Measurements from ENCODE around the gene PLEKHM3.
A peak's percentile ranks its signal among the peaks of the same experiment; 100 is the strongest.

The PLEKHM3 gene

DNA sequence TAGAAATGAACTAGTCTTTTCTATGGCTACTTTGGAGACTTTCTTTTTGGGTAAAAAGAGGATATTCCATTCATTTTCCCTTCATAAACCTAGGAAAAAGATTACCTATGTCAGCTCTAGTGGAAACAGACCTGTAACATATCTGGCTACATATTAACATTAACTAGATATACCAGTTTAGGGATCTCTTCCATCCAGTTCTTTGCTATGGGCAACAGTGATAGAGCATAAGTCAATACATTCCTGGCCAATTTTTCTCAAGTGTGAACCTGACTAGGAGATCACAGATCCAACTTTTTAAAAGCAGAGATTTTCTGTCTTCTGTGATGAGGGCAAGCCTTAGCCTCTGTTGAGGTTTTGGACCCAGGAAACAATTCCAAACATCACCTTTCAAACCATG, 34.5 kb downstream of the PLEKHM3 start:
- DNase-seq (ENCODE audit: low spot score) = no peak

DNA sequence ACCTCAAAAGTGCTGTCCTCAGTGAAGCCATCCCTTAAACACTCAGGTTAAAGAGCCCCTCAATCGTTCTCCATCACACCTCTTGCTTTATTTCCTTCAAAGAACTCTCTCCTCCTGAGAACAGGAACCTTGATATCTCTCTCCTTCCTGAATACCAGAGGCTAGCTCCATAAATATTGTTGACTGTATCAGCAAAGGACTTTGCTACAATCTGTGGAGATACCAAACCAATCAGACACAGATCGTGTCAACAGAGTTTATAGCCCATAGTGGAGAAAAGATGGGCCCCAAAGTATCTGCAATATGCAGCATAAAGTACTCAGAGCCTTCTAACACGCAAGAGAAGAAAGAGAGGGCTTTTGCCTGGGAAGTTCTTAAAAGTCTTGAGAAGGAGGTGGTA, 36.4 kb downstream of the PLEKHM3 start:
- DNase-seq (ENCODE audit: low spot score) = no peak

DNA sequence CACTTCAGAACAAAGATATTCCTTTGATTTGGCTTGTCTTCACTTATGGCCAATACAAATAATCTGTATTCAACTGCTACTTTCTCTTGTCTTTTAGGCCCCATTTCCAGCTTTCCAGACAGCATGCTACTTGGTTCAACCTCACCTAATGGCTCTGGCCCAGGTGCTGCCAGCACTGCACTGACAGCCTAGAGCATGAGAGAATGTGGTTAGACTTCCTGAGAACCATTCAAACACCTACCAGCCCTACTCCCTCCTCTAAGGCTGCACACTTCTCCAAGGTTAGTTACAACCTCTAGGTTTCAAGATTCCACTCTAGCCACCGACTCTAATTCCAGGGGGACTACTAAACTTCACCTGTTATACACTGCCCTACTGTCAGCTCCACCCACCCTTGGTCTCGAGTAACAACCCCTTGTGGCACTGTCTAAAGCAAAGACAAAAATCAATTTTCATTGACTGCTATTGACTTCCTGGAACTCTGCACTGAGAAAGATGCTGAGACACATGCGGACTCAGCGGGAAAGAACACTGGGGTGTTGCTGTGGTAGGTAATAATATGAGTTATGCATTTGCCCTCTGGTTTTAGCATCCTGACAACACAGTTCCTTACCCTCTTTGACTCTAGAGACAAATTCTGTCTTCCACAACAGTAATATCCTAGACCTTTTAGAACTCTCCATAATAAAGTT, 38.2 kb downstream of the PLEKHM3 start:
- DNase-seq (ENCODE audit: low spot score) = no peak

DNA sequence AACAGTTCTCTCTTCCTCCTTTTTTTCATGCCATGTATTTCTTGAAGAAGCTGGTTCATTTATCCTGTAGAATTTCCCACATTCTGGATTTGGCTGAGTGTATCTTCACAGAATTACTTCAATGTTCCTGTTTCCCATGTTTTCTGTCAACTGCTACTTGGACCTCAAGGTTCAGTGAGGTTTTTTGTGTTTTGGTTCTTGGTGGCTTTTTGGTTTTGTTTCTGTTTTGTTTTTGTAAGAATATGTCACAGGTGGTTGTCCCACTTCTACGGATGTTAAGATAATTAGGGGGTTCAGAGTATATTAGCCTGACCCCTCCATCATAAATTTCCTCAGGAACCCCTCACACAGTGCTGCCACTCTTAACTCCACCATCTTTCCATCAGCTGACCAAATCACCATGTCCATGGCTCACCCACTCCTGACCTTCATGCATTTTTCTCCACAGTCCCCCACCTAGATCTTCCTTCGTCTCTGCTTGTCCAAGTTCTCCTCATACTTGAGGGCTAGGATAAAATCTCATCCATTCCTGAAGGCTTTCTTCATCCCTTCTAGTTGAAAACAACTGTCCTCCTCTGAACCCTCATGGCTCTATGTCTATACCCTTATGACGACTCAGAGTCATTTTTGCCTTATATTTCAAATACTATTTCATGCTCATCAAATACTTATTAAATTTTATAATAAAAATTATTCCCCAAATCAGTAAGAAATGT, 40.4 kb downstream of the PLEKHM3 start:
- DNase-seq (ENCODE audit: low spot score) = no peak

DNA sequence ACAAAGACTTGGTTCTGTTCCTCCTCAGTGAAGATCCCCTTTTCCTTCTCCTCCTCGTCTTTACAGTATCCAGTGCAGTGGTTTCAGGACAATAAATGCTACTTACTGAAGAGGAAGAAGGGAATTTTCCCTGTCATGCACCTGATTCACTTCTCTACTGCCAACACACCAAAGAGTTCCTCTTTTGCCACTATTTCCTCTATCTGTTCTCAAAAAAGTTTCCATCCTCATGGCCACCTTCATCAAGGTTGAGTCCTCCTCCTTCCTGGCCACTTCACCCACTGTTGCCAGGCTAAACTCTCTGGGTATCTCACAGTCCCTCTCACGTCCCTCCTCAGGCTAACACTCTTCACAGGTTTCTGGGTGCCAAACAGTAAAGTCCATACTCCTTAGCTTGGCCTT, 41.7 kb downstream of the PLEKHM3 start:
- DNase-seq (ENCODE audit: low spot score) = no peak

DNA sequence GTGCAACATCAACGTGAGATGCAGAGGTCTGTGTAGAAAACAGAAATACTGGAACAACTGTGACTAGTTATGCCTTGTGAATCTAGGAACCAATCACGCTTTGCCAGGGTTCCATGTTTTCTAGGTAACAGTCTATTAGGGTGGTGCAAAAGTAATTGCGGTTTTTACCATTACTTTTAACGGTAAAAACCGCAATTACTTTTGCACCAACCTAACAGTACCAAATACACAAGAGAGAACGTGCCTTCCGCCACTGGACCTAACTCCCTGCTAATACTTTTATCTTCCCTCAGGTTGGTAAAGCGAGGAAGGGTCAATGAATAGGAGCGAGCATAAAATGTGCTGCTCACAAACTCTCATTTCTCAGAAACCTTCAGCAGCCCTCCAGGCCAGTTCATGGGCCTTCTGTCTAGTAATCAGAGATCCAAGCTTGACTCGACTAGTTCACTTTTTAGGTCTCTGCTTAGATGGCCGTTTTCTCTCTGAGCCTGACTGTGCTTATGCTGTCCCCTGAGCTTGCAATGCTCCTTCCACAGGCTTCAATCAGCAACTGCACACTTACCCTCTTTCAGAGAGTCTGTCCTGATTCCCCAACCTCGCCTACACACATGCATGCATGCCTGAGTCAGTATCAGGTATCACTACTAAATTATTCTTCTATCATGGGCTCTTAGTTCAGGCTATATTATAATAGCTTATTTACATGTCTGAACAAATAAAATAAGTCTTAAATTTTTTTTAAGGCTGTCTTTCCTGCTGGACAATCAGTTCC, 47.0 kb downstream of the PLEKHM3 start:
- no peak for DNase-seq (ENCODE audit: low spot score)

DNA sequence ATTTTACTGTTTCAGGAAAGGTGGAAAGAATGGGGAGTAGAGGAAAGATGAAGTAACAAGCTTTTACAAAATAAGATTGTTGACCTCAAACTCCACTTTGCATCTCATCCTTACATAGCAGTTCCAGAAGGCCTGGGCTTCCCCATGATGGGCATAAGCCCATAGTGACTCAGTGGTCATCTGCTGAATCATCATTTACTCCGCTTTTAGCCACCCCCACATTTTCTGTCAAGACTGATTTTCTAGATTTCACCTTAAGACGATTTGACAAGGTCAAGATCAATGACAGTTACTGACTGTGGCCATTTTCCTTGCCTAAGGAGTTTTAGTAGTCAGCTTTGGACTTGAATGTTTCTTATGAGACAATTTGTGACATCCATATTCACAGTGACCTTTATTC, 49.4 kb downstream of the PLEKHM3 start:
- no peak for DNase-seq (ENCODE audit: low spot score)

DNA sequence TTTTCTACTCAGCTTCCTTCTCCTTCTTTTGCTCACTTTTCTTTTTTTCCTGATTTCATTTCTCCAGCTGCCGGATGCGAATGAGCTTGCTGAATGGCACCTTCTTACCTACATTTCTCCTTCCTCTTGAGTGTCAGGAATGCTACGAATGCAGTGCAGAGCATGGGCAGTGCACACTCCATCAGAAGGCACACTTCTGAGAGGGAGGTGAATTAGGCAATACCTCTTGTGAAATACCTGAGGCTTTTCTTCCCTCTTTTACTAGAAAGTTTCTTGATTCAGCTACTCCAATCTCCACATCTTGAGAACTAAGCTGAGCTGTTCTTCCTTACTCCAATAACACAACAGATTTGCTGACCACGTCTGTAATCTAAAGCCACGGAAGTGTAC, 51.1 kb downstream of the PLEKHM3 start:
- DNase-seq (ENCODE audit: low spot score) = no peak

DNA sequence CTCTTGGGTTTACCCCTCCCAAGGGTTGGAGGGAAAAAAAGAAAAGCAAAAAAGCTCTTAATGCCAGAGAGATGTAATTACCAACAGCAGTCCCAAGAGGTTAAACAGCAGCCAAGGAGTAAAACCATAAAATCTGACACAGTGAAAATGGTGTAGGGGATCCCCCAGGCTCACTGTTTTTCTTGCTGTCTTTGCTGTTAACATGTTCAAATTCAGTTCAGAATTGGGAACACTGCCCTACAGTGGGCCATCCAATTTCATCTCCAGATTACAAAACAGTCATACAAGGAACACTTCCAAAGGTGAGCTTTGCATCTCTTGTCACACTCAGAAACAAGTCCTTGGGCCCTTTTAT, 54.5 kb downstream of the PLEKHM3 start:
- no peak for DNase-seq (ENCODE audit: low spot score)

DNA sequence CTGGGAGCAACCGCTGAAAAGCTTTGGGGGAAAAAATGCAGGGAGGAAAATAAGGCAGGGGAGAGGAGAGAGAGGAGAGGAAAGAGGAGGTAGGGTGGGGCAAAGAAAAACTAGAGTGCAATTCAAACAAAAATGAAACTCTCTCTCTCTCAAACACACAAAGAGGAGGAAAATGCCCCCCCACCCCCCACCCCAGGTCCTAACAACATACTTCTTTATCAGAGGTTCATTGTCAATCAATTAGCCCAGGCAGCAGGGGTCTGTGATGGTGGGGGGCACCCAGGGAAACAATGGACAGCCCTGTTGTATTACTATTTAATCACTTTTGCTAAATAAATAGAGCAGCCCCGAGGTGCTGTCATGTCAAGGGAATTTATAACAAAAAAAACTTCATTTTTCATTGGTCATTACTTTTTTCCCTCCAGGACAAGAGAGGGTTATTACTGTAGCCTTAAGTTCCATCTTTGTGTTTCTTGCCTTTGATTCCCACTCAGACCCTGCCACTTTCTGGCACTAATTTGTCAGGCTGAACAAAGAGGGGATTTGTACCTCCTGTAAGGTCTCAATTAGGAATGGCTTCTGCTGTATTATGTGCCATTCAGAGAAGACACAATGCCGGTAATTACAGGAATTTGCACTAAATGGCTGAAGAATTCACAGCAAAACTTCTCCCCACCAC, 55.0 kb downstream of the PLEKHM3 start:
- DNase-seq (ENCODE audit: low spot score) = peak; percentile 54

DNA sequence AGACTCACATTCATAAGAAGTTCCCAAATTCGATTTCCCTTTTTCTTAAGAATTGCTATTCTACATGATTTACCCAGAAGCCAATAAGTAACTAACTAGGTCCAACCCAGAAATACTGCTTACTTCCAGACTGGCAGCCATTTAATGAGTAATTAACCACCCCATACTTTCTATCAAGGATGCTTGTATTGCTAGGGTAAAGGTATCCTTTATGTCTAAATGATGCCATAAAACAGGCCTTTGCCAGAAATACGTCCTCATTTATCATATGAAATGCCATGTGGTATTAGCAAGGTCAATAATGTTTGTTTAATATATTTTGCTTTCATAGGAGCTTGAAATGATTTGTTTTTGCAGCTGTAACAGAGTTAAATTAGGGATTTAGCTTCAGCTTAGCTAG, 56.1 kb downstream of the PLEKHM3 start:
- DNase-seq (ENCODE audit: low spot score) = no peak

DNA sequence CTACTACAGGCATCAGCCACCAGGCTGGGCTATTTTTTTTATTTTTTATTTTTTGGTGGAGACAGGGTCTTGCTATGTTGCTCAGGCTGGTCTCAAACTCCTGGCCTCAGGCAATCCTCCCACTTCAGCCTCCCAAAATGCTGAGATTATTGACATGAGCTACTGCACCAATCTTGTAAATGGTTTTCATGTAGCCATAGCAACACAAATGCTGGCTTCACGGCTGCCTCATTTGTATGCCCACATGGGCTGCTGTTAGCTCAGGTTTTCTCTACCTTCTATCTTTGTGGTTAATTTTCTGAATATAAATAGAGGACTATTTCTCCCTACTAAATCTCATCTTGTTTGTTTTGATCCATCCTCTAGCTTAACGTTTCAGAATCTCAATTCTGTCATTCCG, 58.2 kb downstream of the PLEKHM3 start:
- DNase-seq (ENCODE audit: low spot score) = no peak

DNA sequence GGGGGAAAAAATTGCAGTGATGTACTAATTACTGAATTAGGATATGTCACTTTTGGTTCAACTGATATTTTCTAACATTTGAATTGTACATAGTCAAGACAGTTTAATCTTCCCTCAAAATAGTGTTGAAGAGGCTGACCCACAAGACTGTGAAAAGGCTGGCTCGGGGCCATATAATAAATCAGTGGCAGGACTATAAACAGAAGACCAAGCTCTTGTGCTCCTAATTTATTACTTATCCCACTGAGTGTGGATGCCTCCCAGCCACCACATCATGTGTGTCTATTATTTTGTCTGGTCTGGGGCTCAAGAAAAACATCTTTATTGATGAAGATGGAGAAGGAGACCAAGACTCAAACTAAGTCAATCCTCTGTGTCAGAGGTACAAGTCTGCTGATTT, 64.4 kb downstream of the PLEKHM3 start:
- no peak for DNase-seq (ENCODE audit: low spot score)

DNA sequence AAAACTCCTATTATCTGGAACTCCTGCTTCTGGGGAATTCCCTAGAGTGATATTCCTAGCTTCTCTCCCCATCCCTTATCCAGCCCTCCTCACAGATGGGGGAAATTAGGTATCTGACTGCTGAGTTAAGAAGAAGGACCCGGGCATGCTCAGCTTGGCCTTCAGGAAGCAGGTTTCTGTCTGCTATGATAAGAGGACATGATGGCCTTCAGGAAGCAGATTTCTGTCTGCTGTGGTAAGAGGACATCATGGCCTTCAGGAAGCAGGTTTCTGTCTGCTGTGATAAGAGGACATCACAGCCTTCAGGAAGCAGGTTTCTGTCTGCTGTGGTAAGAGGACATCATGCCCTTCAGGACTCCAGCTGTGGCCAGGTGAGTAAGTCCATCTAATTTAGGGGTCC, 65.2 kb downstream of the PLEKHM3 start:
- no peak for DNase-seq (ENCODE audit: low spot score)

DNA sequence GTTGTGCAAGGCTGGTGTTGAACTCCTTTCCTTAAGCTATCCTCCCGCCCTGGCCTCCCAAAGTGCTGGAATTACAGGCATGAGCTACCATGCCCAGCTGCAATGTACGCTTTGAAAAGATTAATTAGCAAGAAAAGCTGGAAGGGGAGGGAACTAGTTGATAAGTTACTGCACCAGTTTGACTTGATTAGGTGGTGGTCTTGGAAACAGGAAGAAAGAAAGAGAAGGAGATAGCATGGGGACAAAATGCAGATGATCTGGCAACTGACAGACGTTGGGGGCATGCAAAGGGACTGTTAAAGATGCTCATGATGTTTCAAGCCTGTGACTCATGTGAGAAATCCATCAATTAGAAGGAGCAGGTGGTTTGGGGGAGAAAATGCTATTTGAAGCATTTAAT, 68.6 kb downstream of the PLEKHM3 start:
- no peak for DNase-seq (ENCODE audit: low spot score)

DNA sequence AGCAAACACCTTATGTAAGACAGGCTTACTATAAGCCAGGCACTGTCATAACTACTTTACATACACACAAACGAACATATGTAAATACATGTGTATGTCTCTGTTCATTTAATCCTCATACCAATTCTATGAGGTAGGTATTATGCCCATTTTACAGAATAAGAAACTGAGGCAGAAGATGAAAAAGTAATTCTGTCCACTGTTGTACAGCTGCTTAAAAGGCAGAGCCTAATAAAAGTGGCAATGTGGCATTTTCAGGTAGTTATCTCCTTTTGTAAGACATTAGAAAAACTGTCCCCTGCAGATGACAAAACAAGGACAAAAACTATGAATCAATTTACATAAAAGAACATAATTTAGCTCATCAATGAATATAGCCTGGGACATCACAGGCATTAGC, 69.9 kb downstream of the PLEKHM3 start:
- no peak for DNase-seq (ENCODE audit: low spot score)

DNA sequence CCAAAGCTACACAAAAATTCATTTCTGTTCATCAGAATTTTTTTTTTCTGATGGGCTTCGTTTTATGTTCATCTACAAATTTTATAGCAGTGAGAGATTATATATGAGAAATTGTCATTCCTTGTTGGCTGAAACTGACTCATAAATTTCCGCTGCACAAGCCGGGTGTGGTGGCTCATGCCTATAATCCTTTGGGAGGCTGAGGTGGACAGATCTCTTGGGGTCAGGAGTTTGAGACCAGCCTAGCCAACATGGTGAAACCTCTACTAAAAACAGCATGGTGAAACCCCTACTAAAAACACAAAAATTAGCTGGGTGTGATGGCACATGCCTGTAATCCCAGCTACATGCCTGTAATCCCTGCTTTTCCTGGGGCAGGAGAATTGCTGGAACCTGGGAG, 72.0 kb downstream of the PLEKHM3 start:
- DNase-seq (ENCODE audit: low spot score) = no peak

DNA sequence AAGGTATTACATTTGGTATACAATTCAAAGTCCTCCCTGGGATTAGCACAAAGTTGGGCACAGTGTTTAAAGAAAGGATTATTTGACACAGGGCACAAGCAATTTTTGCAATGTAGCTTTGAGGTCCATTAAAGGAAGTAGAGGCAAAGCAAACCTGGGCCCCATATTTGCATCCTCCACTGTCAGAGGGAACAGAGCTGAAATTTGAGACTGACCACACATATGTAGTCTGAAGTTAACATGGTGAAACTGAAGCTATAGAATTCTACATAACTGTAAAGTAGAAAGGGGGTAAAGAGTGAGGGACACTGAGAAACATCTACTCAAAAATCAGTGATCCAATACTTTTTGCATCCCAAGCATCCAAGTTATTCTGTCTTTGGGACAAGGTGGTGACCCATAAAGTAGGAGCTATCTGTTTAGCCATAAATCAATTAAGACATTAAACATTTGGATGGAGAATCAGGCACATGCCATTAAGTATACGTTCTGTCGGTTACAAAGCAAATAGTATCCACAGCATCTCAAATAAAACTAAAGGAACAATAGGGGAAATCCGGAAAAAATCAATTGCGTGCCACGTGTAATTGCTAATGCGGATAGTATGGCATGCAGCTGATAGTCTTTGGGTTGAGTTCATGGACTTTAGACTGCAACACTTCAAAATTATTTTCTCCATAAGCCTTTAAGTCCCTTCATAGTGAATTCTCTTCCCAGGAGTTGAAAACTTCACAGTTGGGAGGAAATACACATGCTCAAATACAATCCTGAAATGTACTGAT, 72.6 kb downstream of the PLEKHM3 start:
- no peak for DNase-seq (ENCODE audit: low spot score)

DNA sequence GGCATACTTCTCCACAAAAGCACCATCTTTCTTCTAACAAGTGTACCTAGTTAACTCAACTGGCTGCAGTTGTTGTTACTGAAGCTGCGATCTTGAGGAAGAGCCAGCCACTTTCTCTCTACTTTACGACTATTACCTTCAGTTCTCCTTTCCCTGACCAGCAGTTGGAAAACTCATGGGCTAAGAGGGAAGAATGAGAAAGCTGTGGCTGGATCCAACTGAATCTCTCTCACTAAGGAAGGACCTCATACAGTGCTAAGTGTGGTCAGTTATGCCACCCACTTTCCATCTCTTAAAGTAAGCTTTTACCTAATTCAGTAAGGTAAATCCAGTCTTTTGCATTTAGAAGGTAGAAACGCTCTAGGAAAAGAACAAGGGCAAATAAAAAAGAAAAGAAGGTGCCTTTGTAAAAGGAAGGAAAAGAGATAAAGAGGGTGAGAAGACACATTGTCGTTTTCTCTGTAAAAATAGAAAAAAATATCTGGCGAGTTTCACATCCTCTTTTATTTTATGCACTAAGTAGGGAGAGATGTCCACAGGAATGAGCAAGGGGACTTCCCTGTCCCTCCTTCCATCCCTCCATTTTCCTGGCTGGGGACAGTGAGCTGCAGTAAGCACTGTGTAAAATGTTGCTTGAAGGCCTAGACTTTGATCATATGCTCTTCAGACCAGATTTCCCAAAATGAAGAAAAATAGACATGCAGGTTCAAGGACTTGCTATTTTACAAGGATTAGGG, 73.4 kb downstream of the PLEKHM3 start:
- DNase-seq (ENCODE audit: low spot score) = peak; percentile 19

DNA sequence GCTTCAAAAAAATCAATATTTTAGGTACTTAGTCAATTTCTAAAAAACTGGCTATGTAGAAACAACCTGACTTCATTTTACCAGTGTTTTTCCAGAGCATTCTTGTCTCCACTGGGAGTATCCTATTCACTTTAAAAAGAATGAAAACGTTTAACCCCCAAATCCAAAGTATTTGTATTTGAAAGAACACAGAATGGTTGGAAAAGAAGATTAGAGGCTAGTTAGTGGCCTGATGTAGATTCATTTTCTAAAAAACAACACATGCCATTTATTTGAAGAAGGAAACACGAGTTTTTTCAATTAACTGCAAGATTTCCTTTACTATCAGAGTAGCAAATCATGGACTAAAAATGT, 74.6 kb downstream of the PLEKHM3 start:
- no peak for DNase-seq (ENCODE audit: low spot score)

DNA sequence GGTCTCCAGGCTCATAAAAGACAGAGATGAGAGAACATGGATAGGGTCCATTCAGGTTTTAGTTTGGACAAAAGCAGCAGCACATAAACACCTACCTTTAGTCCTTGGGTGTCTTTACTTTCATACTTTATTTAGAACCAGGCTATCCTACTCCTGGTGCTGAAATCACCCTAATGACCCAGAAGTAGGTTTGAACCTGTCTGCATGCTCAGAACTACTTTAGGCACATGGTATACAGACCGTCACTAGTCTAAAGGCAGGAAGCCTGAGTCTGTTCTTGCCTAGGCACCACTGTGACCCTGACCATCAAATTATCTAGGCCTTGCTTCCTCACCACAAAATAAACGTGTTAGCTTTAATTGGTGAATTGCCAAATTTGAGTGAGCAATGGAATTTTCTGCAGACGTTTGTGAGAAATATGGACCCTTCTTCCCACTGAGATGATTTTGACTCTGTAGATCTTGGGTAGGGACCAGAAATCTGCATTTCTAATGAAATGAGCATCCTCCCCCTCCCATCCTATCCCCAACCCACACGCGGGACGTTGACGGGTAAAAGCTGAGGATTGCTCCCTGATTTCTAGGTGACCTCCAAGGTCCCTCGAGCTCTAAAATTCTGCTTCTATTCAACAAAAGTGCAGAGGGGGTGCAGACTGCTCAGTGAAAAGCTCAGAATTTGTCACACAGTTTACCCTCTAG, 75.1 kb downstream of the PLEKHM3 start:
- peak; percentile 49 for DNase-seq (ENCODE audit: low spot score)

All from iPS-NIHi11 (cell line).